Measurements from ENCODE around the gene RBM8A. TPM values are rescaled to one million over a fixed set of nuclear protein-coding genes. Genes with fewer than 3 reads are reported as not detected.
A peak's percentile ranks its signal among the peaks of the same experiment; 100 is the strongest.

Gene RBM8A
- total RNA-seq, 1 experiment from 2014 or later = 370 TPM

GRCh38 chr1:145895471-145895870 lies 31.8 kb downstream of the RBM8A start:
- ChIA-PET CTCF (interaction anchor here (0.6 to 21.0 kb wide), 5 partner anchors 15 to 85 kb away, joined by 3 to 617 read pairs (median 4); partner anchors contain the start of genes ITGA10 and NUDT17), POLR2A (interaction anchor here (0.9 to 2.7 kb wide), 6 partner anchors 11 to 59 kb away, joined by 3 to 8 read pairs (median 5); partner anchors contain the start of genes ITGA10 and PIAS3)
- intact Hi-C loops (cut with micrococcal nuclease) = no loop called here
- Mint-ChIP-seq H3K9me3 (ENCODE audit: unreplicated experiment) (no peaks in the 10 kb centered on the region), H3K4me1 (ENCODE audit: insufficient read depth, unreplicated experiment) (peaks cover 29% of the 10 kb centered on the region), H3K36me3 (ENCODE audit: insufficient read depth, unreplicated experiment) (peaks cover 19% of the 10 kb centered on the region), H3K27ac (ENCODE audit: low read depth, unreplicated experiment) (peak overlapping the region; percentile 95), H3K4me3 (ENCODE audit: unreplicated experiment) (no peak overlapping the region), H3K27me3 (ENCODE audit: insufficient read depth, unreplicated experiment) (no peaks in the 10 kb centered on the region)
- DNase-seq (ENCODE audit: unreplicated experiment) = no peak
- BruUV-seq (replicated peaks) = no TSS peak
- no peak for TF ChIP-seq CTCF (IDR thresholded peaks at IDR 0.05; ENCODE audit: unreplicated experiment)

- no peaks in the 10 kb centered on the region for H3K27me3 Mint-ChIP-seq (ENCODE audit: insufficient read depth, unreplicated experiment)
- no TSS peak for BruUV-seq (replicated peaks)
- H3K27ac Mint-ChIP-seq (ENCODE audit: low read depth, unreplicated experiment) = peak overlapping the region; percentile 95
- no peak overlapping the region for H3K4me3 Mint-ChIP-seq (ENCODE audit: unreplicated experiment)
- CTCF ChIA-PET = interaction anchor here (1.0 to 21.0 kb wide), 14 partner anchors 9 to 146 kb away, joined by 3 to 617 read pairs (median 26); partner anchors contain the start of genes ANKRD34A, ITGA10, LIX1L and NUDT17
- H3K36me3 Mint-ChIP-seq (ENCODE audit: insufficient read depth, unreplicated experiment) = peaks cover 15% of the 10 kb centered on the region
- POLR2A ChIA-PET = interaction anchor here (0.8 to 4.7 kb wide), 15 partner anchors 9 to 142 kb away, joined by 3 to 284 read pairs (median 26); partner anchors contain the start of genes ANKRD34A, ITGA10, NUDT17 and PEX11B
- H3K4me1 Mint-ChIP-seq (ENCODE audit: insufficient read depth, unreplicated experiment) = peaks cover 36% of the 10 kb centered on the region
- no peak for TF ChIP-seq CTCF (IDR thresholded peaks at IDR 0.05; ENCODE audit: unreplicated experiment)
- DNase-seq (ENCODE audit: unreplicated experiment) = no peak
- H3K9me3 Mint-ChIP-seq (ENCODE audit: unreplicated experiment) = no peaks in the 10 kb centered on the region
- intact Hi-C loops (cut with micrococcal nuclease) = no loop called here
Measured at GRCh38 chr1:145893306-145894055, 33.8 kb downstream of the RBM8A start.

GRCh38 chr1:145892486-145893087 lies 34.7 kb downstream of the RBM8A start:
- intact Hi-C loops (cut with micrococcal nuclease) = loop anchor here (1.0 kb wide), 5 partner anchors 18 to 121 kb away; partner anchors contain the start of genes ITGA10 and RBM8A
- peak overlapping the region; percentile 95 for H3K27ac Mint-ChIP-seq (ENCODE audit: low read depth, unreplicated experiment)
- H3K36me3 Mint-ChIP-seq (ENCODE audit: insufficient read depth, unreplicated experiment) = peaks cover 17% of the 10 kb centered on the region
- ChIA-PET POLR2A (interaction anchor here (0.8 to 4.7 kb wide), 34 partner anchors 10 to 143 kb away, joined by 3 to 284 read pairs (median 10); partner anchors contain the start of genes ANKRD34A, ITGA10, LIX1L and NUDT17), CTCF (interaction anchor here (0.6 to 21.0 kb wide), 38 partner anchors 10 to 203 kb away, joined by 3 to 617 read pairs (median 7); partner anchors contain the start of genes ANKRD34A, HJV, ITGA10 and LIX1L)
- peak; percentile 72 for DNase-seq (ENCODE audit: unreplicated experiment)
- TF ChIP-seq CTCF (IDR thresholded peaks at IDR 0.05; ENCODE audit: unreplicated experiment) = no peak
- H3K27me3 Mint-ChIP-seq (ENCODE audit: insufficient read depth, unreplicated experiment) = no peaks in the 10 kb centered on the region
- peak overlapping the region; percentile 57 for H3K4me3 Mint-ChIP-seq (ENCODE audit: unreplicated experiment)
- BruUV-seq (replicated peaks) = TSS peak; percentile 91
- peaks cover 36% of the 10 kb centered on the region for H3K4me1 Mint-ChIP-seq (ENCODE audit: insufficient read depth, unreplicated experiment)
- no peaks in the 10 kb centered on the region for H3K9me3 Mint-ChIP-seq (ENCODE audit: unreplicated experiment)

Data from MCF 10A (cell line).